Mesothelial cell of epicardium (in vitro differentiated cells): ENCODE results near the gene F13B. TPM values are rescaled to one million over a fixed set of nuclear protein-coding genes. Genes with fewer than 3 reads are reported as not detected.
A peak's percentile ranks its signal among the peaks of the same experiment; 100 is the strongest.
"Not testable (repeated sequence)": the region's sequence is repeated elsewhere in the genome, so short reads cannot be mapped to it uniquely, and the experiment has no call there.

ENCODE experiments used
- DNase-seq, 2 experiments: peaks; one replicate each; pipeline ENCODE4 v3.0.0; 2021; ENCODE audit warnings: low spot score in 2 of 2; ENCODE audit not compliant: unreplicated experiment in 2 of 2
- H3K27ac Mint-ChIP-seq: 2 replicates; pipeline ENCODE4 v1.8.0; 2021; ENCODE audit warnings: mixed read lengths
- H3K27me3 Mint-ChIP-seq: 2 replicates; pipeline ENCODE4 v1.8.0; 2021; ENCODE audit warnings: low read depth, mixed read lengths
- H3K36me3 Mint-ChIP-seq: 2 replicates; pipeline ENCODE4 v1.8.0; 2021; ENCODE audit warnings: mixed read lengths
- H3K4me1 Mint-ChIP-seq: 2 replicates; pipeline ENCODE4 v1.8.0; 2021; ENCODE audit warnings: mixed read lengths
- H3K4me3 Mint-ChIP-seq: 2 replicates; pipeline ENCODE4 v1.8.0; 2021; ENCODE audit warnings: mild to moderate bottlenecking, moderate library complexity, mixed read lengths
- H3K9me3 Mint-ChIP-seq: 2 replicates; pipeline ENCODE4 v1.8.0; 2021; ENCODE audit warnings: mixed read lengths
- total RNA-seq: library from RNA; stranded (reverse); gene quantifications from 3 replicates; pipeline ENCODE4 v1.2.1, GENCODE V29; 2021
- TF ChIP-seq, protein P1 (sequence below): fragments of 200-600 bp; sonication (generic); IDR thresholded peaks from one replicate; pipeline ENCODE4 v1.5.0; 2021; ENCODE audit warnings: antibody characterized with exemption; ENCODE audit not compliant: unreplicated experiment

F13B gene
- total RNA-seq, 1 donor from 2014 or later, result not detected

DNA sequence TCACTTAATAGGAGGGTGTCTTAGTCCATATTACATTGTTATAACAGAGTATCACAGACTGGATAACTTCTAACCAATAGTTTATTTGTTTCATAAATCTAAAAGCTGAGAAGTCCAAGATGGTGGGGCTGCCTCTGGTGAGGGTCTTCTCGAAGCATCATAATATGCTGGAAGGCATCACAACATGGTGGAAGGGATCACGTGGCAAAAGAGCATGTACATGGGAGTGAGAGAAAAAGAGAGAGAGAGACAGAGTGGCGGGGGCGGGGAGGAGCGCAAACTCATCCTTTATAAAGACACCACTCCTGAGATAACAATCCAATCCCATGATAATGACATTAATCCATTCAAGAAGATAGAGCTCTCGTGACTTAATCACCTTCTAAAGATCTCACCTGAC lies 58.2 kb downstream of the F13B start:
- Mint-ChIP-seq H3K9me3 (peaks cover 14% of the 10 kb centered on the region), H3K36me3 (no peaks in the 10 kb centered on the region)

DNA sequence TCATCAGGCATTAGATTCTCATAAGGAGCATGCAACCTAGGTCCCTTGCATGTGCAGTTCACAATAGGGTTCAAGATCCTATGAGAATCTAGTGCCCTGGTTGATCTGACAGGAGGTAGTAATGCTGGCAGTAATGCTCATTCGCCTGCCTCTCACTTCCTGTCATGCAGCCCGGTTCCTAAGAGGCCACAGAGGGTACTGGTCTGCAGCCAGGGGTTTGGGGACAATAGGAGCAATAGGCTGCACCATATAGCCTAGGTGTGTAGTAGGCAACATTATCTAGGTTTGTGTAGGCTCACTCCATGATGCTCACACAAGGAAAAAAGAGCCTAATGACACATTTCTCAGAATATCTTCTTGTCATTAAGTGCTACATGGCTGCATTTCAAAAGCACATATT lies 63.9 kb downstream of the F13B start:
- H3K27me3 Mint-ChIP-seq, result no peaks in the 10 kb centered on the region
- TF ChIP-seq, protein P1, sequence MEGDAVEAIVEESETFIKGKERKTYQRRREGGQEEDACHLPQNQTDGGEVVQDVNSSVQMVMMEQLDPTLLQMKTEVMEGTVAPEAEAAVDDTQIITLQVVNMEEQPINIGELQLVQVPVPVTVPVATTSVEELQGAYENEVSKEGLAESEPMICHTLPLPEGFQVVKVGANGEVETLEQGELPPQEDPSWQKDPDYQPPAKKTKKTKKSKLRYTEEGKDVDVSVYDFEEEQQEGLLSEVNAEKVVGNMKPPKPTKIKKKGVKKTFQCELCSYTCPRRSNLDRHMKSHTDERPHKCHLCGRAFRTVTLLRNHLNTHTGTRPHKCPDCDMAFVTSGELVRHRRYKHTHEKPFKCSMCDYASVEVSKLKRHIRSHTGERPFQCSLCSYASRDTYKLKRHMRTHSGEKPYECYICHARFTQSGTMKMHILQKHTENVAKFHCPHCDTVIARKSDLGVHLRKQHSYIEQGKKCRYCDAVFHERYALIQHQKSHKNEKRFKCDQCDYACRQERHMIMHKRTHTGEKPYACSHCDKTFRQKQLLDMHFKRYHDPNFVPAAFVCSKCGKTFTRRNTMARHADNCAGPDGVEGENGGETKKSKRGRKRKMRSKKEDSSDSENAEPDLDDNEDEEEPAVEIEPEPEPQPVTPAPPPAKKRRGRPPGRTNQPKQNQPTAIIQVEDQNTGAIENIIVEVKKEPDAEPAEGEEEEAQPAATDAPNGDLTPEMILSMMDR, result no peak
- no peak overlapping the region for H3K27ac Mint-ChIP-seq

More for the DNA sequence above, 58.2 kb downstream of the F13B start:
- Mint-ChIP-seq H3K27me3 (no peaks in the 10 kb centered on the region), H3K4me3 (no peak overlapping the region), H3K4me1 (no peaks in the 10 kb centered on the region), H3K27ac (no peak overlapping the region)
- TF ChIP-seq, protein P1, result no peak
- no peak for DNase-seq

DNA sequence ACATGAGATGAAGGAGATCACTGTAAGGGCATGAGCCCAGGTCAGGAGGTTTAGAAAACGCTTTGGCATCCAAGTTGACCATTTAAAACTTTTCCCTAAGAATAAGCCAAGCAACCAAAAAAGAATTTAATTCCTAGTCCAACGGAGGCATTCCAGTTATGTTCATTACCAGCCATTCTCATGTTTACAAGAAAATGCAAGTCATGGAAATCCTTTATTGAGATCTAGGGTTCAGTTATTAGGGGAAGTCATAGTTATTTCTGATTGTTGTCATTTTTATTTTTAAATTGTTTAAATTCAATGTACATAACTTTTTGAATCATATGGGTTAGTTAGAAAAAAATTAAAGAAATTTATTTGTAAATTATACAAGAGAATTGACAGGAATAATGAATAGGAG lies 65.2 kb downstream of the F13B start:
- Mint-ChIP-seq H3K36me3 (no peaks in the 10 kb centered on the region), H3K27ac (no peak overlapping the region), H3K27me3 (no peaks in the 10 kb centered on the region), H3K9me3 (no peaks in the 10 kb centered on the region), H3K4me1 (peaks cover 4% of the 10 kb centered on the region), H3K4me3 (no peak overlapping the region)
- TF ChIP-seq, protein P1, result no peak
- no peak for DNase-seq

More for the DNA sequence above, 63.9 kb downstream of the F13B start:
- no peaks in the 10 kb centered on the region for H3K9me3 Mint-ChIP-seq
- H3K4me1 Mint-ChIP-seq, result peaks cover 4% of the 10 kb centered on the region
- DNase-seq, result no peak
- H3K4me3 Mint-ChIP-seq, result no peak overlapping the region
- no peaks in the 10 kb centered on the region for H3K36me3 Mint-ChIP-seq

DNA sequence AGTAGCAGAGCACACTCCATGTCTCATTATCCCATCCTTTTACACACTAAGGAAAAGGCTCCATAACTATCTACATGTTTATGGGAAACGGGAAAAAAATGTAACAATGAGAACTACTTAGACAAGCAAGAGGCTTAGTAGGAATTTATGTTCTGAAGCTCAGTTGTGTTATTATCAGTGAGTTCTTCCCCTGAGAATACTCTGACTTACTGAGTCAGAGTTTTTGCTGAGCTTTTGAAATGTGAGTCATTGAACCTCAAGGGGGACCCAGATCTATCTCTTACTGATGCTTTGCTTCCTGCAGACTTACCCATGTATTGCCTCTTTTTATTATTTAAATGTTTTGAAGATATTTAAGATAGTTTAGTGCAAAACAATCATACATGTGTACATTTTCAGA lies 69.6 kb downstream of the F13B start:
- H3K27me3 Mint-ChIP-seq, result no peaks in the 10 kb centered on the region
- DNase-seq, result no peak
- H3K36me3 Mint-ChIP-seq, result no peaks in the 10 kb centered on the region
- no peak overlapping the region for H3K4me3 Mint-ChIP-seq
- no peak overlapping the region for H3K27ac Mint-ChIP-seq
- H3K4me1 Mint-ChIP-seq, result peaks cover 1% of the 10 kb centered on the region
- no peaks in the 10 kb centered on the region for H3K9me3 Mint-ChIP-seq
- TF ChIP-seq, protein P1, result no peak

DNA sequence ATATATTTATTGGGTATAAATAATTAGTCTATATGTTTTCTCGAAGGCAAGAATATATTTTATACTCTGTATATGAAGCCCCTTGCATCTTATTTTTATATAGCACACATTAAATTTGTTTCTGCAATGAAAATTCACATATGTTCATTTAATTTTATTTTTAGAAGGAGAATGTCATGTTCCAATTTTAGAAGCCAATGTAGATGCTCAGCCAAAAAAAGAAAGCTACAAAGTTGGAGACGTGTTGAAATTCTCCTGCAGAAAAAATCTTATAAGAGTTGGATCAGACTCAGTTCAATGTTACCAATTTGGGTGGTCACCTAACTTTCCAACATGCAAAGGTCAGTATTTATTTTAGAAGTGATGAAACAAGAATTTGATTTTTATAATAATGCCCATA lies 73.1 kb downstream of the F13B start:
- DNase-seq, result no peak
- TF ChIP-seq, protein P1, result no peak
- Mint-ChIP-seq H3K4me1 (peaks cover 4% of the 10 kb centered on the region), H3K27ac (no peak overlapping the region), H3K27me3 (peaks cover 2% of the 10 kb centered on the region), H3K36me3 (no peaks in the 10 kb centered on the region), H3K4me3 (no peak overlapping the region), H3K9me3 (peaks cover 20% of the 10 kb centered on the region)

DNA sequence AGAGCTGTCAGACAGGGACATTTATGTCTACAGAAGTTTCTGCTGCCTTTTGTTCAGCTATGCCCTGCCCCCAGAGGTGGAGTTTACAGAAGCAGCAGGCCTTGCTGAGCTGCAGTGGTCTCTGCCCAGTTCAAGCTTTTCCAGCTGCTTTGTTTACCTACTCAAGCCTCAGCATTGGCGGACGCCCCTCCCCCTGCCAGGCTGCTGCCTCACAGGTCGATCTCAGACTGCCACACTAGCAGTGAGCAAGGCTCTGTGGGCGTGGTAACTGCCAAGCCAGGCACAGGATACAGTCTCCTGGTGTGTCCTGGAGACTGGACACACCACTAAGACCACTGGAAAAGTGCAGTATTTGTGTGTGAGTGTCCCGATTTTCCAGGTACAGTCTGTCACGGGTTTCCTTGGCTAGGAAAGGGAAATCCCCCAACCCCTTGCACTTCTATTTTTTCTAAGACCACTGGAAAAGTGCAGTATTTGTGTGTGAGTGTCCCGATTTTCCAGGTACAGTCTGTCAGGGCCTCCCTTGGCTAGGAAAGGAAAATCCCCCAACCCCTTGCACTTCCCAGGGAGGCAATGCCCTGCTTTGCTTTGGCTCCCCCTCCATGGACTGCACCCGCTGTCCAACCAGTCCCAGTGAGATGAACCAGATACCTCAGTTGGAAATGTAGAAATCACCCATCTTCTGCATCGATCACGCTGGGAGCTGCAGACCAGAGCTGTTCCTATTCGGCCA lies 75.0 kb downstream of the F13B start:
- H3K27me3 Mint-ChIP-seq, H3K27ac Mint-ChIP-seq, H3K36me3 Mint-ChIP-seq, H3K4me1 Mint-ChIP-seq: not testable (repeated sequence)
- Mint-ChIP-seq H3K9me3 (peaks cover 20% of the 10 kb centered on the region), H3K4me3 (peak overlapping the region; percentile 34)
- peak in 1 of 2 experiments; percentile 39 for DNase-seq

Other genes with a start within 250 kb of the F13B start
- 0.45 TPM in 1 of 3 replicates, not detected in the others for gene CFHR1, start 247.5 kb downstream of the F13B start, total RNA-seq
- not detected in 3 replicates for gene CFHR4, start 179.2 kb downstream of the F13B start, total RNA-seq
- not detected in 3 replicates for gene CFHR2, start 123.5 kb downstream of the F13B start, total RNA-seq
- not detected in 3 replicates for gene CFHR5, start 89.7 kb downstream of the F13B start, total RNA-seq
- 17.6 to 18.1 TPM (median 17.7 TPM) in 3 replicates for gene ASPM, start 79.4 kb upstream of the F13B start, total RNA-seq
- 15.3 to 16.3 TPM (median 16.1 TPM) in 3 replicates for gene ZBTB41, start 134.0 kb upstream of the F13B start, total RNA-seq
- gene CRB1, start 201.0 kb upstream of the F13B start, total RNA-seq, result 0.51 to 0.90 TPM (median 0.82 TPM) in 3 replicates